Measurements from ENCODE around the gene MEGF10.

- TF ChIP-seq EP300 (IDR thresholded peaks at IDR 0.05) (no peak), CTCF (IDR thresholded peaks at IDR 0.05) (no peak), POLR2A (IDR thresholded peaks at IDR 0.05) (no peak)
These were observed 4.9 kb downstream of the MEGF10 start for GRCh38 chr5:127295454-127295853.

Measured in gastroesophageal sphincter (tissue), 3 donors.